Measurements from ENCODE around the gene CUL9. TPM values are rescaled to one million over a fixed set of nuclear protein-coding genes. Genes with fewer than 3 reads are reported as not detected.

CUL9 gene
- total RNA-seq, 1 donor from 2014 or later = 29.0 TPM

DNA sequence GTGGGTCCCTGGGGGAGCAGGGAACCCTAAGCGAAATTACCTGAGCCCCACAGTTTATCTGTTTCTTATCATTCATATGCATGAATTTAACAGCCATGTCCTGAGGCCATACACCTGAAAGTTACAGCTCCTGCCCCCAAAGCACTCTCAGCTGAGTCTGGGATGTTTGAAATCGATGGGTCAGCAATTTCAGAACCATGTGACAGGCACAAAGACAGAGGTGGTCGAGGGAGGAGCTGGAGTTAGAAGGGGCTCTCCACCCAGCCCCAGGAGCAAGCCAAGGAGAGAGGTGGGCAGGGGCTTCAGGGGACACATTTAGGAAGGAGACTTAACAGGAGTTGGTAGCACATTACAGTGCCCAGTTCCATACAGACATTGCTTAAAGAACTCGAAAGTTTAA lies 76.2 kb downstream of the CUL9 start:
- Histone ChIP-seq H3K36me3 (ENCODE audit: control insufficient read depth, insufficient read depth, low read length) (no peaks in the 10 kb centered on the region), H3K4me3 (ENCODE audit: low read depth, low read length) (no peak overlapping the region), H3K27me3 (ENCODE audit: control insufficient read depth, insufficient read depth, low read length) (peaks cover 2% of the 10 kb centered on the region)
- FAIRE-seq (no peak), DNase-seq (ENCODE audit: low read depth) (no peak)
- TF ChIP-seq, protein P1, sequence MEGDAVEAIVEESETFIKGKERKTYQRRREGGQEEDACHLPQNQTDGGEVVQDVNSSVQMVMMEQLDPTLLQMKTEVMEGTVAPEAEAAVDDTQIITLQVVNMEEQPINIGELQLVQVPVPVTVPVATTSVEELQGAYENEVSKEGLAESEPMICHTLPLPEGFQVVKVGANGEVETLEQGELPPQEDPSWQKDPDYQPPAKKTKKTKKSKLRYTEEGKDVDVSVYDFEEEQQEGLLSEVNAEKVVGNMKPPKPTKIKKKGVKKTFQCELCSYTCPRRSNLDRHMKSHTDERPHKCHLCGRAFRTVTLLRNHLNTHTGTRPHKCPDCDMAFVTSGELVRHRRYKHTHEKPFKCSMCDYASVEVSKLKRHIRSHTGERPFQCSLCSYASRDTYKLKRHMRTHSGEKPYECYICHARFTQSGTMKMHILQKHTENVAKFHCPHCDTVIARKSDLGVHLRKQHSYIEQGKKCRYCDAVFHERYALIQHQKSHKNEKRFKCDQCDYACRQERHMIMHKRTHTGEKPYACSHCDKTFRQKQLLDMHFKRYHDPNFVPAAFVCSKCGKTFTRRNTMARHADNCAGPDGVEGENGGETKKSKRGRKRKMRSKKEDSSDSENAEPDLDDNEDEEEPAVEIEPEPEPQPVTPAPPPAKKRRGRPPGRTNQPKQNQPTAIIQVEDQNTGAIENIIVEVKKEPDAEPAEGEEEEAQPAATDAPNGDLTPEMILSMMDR (IDR thresholded peaks at IDR 0.05; ENCODE audit: insufficient read depth, low read length, severe bottlenecking) = no peak

DNA sequence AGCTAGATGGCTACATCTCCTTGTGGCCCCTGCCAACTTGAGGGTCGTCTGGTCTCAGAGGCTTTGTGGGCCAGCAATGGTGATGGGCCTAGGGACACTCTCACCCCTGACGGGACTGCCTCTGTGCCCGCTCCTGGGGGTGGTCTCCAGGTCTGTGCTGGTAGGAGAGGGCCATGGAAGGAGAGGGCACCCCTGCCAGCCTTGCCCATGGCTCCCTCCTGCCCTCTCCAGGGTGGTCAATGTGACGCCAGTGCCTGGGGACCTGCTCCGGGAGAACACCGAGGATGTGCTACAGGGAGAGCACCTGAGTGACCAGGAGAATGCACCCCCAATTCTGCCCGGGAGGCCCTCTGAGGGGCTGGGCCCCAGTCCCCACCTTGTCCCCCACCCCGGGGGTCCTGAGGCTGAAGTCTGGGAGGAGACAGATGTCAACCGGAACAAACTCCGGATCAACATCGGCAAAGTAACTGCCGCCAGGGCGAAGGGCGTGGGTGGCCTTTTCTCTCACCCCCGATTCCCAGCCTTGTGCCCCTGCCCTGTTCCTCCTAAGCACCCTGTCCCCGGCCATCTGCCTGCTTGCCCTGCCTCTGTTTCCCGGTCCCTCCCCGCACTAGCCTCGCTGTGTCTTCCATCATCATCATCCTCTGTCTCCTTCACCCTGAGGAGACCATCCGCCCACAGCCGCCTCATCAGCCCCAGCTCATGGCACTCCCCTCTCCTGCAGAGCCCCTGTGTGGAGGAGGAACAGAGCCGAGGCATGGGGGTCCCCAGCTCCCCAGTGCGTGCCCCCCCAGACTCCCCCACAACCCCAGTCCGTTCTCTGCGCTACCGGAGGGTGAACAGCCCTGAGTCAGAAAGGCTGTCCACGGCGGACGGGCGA lies 77.1 kb downstream of the CUL9 start:
- FAIRE-seq = no peak
- no peak for DNase-seq (ENCODE audit: low read depth)
- no peak overlapping the region for H3K4me3 ChIP-seq (ENCODE audit: low read depth, low read length)
- TF ChIP-seq, protein P1 (IDR thresholded peaks at IDR 0.05; ENCODE audit: insufficient read depth, low read length, severe bottlenecking) = no peak
- no peaks in the 10 kb centered on the region for H3K36me3 ChIP-seq (ENCODE audit: control insufficient read depth, insufficient read depth, low read length)
- peaks cover 2% of the 10 kb centered on the region for H3K27me3 ChIP-seq (ENCODE audit: control insufficient read depth, insufficient read depth, low read length)

DNA sequence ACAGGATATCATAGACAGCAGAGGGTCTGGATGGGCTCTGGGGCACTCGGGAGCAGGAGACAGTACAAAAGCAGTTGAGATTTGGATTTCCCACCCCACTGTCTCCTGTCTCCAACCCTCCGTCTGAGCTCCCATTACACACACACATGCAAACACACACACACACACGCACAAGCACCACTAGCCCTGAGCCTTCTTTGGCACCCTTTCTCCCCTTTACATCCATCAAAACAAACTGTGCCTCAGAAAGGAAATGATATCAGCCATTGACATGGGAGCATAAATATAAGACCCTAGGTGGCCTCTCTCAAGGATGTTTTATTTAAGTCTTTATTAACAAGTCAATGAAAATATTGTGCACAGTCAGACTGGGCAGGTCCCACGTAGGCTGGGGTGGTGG lies 78.8 kb downstream of the CUL9 start:
- DNase-seq (ENCODE audit: low read depth) = no peak
- Histone ChIP-seq H3K36me3 (ENCODE audit: control insufficient read depth, insufficient read depth, low read length) (no peaks in the 10 kb centered on the region), H3K4me3 (ENCODE audit: low read depth, low read length) (no peak overlapping the region), H3K27me3 (ENCODE audit: control insufficient read depth, insufficient read depth, low read length) (peaks cover 2% of the 10 kb centered on the region)
- FAIRE-seq = no peak
- TF ChIP-seq, protein P1 (IDR thresholded peaks at IDR 0.05; ENCODE audit: insufficient read depth, low read length, severe bottlenecking) = no peak

DNA sequence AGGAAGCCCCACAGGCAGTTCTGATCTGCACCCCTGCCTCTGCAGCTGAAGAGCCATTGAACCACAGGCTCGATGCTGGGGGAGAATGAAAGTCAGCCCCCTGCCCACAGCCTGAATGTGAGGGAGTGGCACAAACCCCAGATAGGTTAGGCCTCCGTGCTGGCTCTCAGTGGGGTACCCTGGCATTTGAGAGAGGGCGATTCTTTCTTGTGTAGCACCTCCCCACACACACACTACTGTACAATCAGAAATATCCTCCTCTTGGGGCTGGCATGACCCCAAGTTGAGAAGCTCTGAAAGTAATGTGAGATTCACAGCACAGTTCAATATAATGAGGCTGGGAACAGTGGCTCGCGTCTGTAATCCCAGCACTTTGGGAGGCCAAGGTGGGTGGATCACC lies 79.2 kb downstream of the CUL9 start:
- TF ChIP-seq, protein P1 (IDR thresholded peaks at IDR 0.05; ENCODE audit: insufficient read depth, low read length, severe bottlenecking) = no peak
- Histone ChIP-seq H3K4me3 (ENCODE audit: low read depth, low read length) (no peak overlapping the region), H3K36me3 (ENCODE audit: control insufficient read depth, insufficient read depth, low read length) (no peaks in the 10 kb centered on the region), H3K27me3 (ENCODE audit: control insufficient read depth, insufficient read depth, low read length) (peaks cover 2% of the 10 kb centered on the region)
- FAIRE-seq (no peak), DNase-seq (ENCODE audit: low read depth) (no peak)

DNA sequence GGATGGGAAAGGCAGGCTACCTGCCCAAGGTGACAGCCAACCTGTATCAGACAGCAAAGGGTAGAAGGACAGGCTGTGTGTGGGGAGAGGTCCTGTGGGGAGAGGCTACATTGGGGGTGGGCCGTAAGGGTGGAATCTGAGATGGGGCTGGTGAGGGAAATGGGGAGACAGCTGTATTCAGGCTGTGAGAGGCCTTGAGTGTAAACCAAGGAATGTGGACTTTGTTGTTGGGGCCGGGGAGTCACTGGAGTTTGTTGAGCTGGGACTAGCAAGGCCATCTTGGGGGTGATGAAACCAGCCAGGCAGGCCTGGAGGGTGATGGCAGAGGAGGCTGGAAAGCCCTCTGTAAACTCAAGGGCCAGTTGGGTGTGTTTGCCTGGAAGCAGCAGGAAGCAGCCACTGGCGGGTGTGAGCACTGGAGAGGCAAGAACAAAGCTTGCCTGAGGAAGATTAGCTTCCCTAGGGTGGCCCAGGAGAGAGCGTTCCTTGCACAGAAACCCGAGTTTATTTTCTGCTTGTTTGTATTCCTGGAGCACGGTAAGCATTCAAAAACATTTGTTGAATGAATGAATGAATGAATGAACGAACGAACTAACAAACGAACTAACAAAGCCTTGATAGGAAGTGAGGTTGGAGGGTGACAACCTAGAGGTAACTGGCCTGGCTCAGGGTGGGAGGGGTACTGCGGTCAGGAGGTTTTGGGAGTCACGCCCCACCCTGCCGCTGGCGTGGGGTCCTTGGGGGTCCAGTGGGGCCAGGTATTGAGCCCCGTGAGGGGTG lies 80.2 kb downstream of the CUL9 start:
- no peak for FAIRE-seq
- DNase-seq (ENCODE audit: low read depth) = no peak
- Histone ChIP-seq H3K27me3 (ENCODE audit: control insufficient read depth, insufficient read depth, low read length) (peaks cover 2% of the 10 kb centered on the region), H3K36me3 (ENCODE audit: control insufficient read depth, insufficient read depth, low read length) (no peaks in the 10 kb centered on the region), H3K4me3 (ENCODE audit: low read depth, low read length) (no peak overlapping the region)
- TF ChIP-seq, protein P1 (IDR thresholded peaks at IDR 0.05; ENCODE audit: insufficient read depth, low read length, severe bottlenecking) = no peak
